BLaER1 treated with 17β-estradiol and CSF1 and Interleukin-3, amounts not matched to agents 10 nM and 100 nM (cell line): ENCODE results near the gene NGF.

Experiments
- H3K27ac ChIP-seq, 11 experiments: shearing (Covaris generic); formaldehyde crosslinking; 2 replicates each; pipeline ENCODE4 v1.8.1; 2022
- H3K27me3 ChIP-seq, 11 experiments: shearing (Covaris generic); formaldehyde crosslinking; 2 replicates each; pipeline ENCODE4 v1.8.1; 2022
- H3K36me3 ChIP-seq, 11 experiments: shearing (Covaris generic); formaldehyde crosslinking; 2 replicates each; pipeline ENCODE4 v1.8.1; 2022
- H3K4me1 ChIP-seq, 10 experiments: shearing (Covaris generic); formaldehyde crosslinking; 2 replicates each; pipeline ENCODE4 v1.8.1; 2022
- H3K4me2 ChIP-seq, 11 experiments: shearing (Covaris generic); formaldehyde crosslinking; 2 replicates each; pipeline ENCODE4 v1.8.1; 2022
- H3K4me3 ChIP-seq, 10 experiments: shearing (Covaris generic); formaldehyde crosslinking; 2 replicates each; pipeline ENCODE4 v1.8.1; 2022
- H3K9ac ChIP-seq, 11 experiments: shearing (Covaris generic); formaldehyde crosslinking; 2 replicates each; pipeline ENCODE4 v1.8.1; 2022
- H3K9me3 ChIP-seq, 11 experiments: shearing (Covaris generic); formaldehyde crosslinking; replicated peaks in 1 of 11; 2 replicates each; pipeline ENCODE4 v1.8.1; 2022
- H4K20me1 ChIP-seq, 11 experiments: shearing (Covaris generic); formaldehyde crosslinking; 2 replicates each; pipeline ENCODE4 v1.8.1; 2022
- Cebpa-rat ChIP-seq, 11 experiments: shearing (Covaris generic); IDR thresholded peaks; 2 replicates each; pipeline ENCODE4 v1.8.1; 2022

NGF gene

GRCh38 chr1:115241309-115241708 is 96.7 kb downstream of the NGF start:
- H3K4me1 ChIP-seq = no peaks in the 10 kb centered on the region; a peak in 1 of 20 replicates
- TF ChIP-seq Cebpa-rat (IDR thresholded peaks at IDR 0.05) = no peak
- H3K4me3 ChIP-seq = no peak overlapping the region
- H4K20me1 ChIP-seq = no peaks in the 10 kb centered on the region
- peaks cover 0 to 25% (median 10%) of the 10 kb centered on the region in 11 experiments; a peak in 13 of 22 replicates for H3K9me3 ChIP-seq
- H3K9ac ChIP-seq = no peak overlapping the region
- H3K27me3 ChIP-seq = no peaks in the 10 kb centered on the region
- H3K4me2 ChIP-seq = no peak overlapping the region
- H3K36me3 ChIP-seq = no peaks in the 10 kb centered on the region
- no peak overlapping the region for H3K27ac ChIP-seq

DNA sequence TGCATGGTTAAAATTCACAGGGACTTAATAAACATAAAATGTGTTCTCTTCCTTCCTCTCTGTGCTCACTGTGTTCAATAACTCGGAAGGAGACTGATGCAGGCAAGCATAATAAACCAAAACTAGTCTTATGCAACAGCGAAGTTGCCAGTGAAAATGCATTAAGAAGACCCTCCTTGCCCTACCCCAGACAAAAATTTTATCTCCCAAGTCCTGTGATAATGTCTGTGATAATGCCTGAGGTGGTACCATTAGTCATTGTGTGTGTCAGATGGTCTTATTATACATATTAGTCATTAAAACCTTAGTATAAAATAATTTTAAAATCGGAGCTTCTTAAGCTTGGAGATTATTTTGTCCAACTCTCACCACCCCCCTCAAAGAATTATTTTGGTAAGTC is 97.8 kb downstream of the NGF start:
- H3K27me3 ChIP-seq = no peaks in the 10 kb centered on the region
- no peaks in the 10 kb centered on the region for H3K36me3 ChIP-seq
- no peak for TF ChIP-seq Cebpa-rat (IDR thresholded peaks at IDR 0.05)
- peaks cover 0 to 19% (median 4%) of the 10 kb centered on the region in 11 experiments; a peak in 10 of 22 replicates for H3K9me3 ChIP-seq
- H3K4me2 ChIP-seq = no peak overlapping the region
- no peak overlapping the region for H3K9ac ChIP-seq
- H4K20me1 ChIP-seq = no peaks in the 10 kb centered on the region
- H3K27ac ChIP-seq = no peak overlapping the region
- H3K4me3 ChIP-seq = no peak overlapping the region
- H3K4me1 ChIP-seq = no peaks in the 10 kb centered on the region; a peak in 1 of 20 replicates

- H3K4me1 ChIP-seq = no peaks in the 10 kb centered on the region; a peak in 1 of 20 replicates
- H3K9ac ChIP-seq = no peak overlapping the region
- H3K4me3 ChIP-seq = no peak overlapping the region
- no peaks in the 10 kb centered on the region for H3K27me3 ChIP-seq
- H3K36me3 ChIP-seq = no peaks in the 10 kb centered on the region
- no peak for TF ChIP-seq Cebpa-rat (IDR thresholded peaks at IDR 0.05)
- H4K20me1 ChIP-seq = no peaks in the 10 kb centered on the region
- no peak overlapping the region for H3K4me2 ChIP-seq
- no peak overlapping the region for H3K27ac ChIP-seq
- H3K9me3 ChIP-seq = peaks cover 0 to 14% (median 0%) of the 10 kb centered on the region in 11 experiments; a peak in 6 of 22 replicates
Observed at GRCh38 chr1:115239426-115239825, 98.6 kb downstream of the NGF start.

DNA sequence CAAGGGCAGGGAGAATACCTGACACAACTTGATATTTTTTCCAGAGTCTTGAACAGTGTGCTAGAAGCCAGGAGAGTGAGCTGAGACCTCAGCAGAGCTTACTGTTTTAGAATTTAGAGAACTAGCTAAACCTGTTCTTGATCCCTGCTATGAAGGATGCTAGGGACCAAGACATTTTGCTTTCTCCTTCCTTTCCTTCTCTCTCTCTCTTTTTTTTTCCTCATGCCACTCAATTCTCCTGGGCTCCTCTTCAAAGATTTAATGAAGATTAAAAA is 99.0 kb downstream of the NGF start:
- no peak for TF ChIP-seq Cebpa-rat (IDR thresholded peaks at IDR 0.05)
- Histone ChIP-seq H3K9me3 (peaks cover 0 to 14% (median 0%) of the 10 kb centered on the region in 11 experiments; a peak in 5 of 22 replicates), H3K4me1 (no peaks in the 10 kb centered on the region; a peak in 1 of 20 replicates), H3K27me3 (no peaks in the 10 kb centered on the region), H3K4me3 (no peak overlapping the region), H3K27ac (no peak overlapping the region), H3K4me2 (no peak overlapping the region), H3K36me3 (no peaks in the 10 kb centered on the region), H3K9ac (no peak overlapping the region), H4K20me1 (no peaks in the 10 kb centered on the region)

DNA sequence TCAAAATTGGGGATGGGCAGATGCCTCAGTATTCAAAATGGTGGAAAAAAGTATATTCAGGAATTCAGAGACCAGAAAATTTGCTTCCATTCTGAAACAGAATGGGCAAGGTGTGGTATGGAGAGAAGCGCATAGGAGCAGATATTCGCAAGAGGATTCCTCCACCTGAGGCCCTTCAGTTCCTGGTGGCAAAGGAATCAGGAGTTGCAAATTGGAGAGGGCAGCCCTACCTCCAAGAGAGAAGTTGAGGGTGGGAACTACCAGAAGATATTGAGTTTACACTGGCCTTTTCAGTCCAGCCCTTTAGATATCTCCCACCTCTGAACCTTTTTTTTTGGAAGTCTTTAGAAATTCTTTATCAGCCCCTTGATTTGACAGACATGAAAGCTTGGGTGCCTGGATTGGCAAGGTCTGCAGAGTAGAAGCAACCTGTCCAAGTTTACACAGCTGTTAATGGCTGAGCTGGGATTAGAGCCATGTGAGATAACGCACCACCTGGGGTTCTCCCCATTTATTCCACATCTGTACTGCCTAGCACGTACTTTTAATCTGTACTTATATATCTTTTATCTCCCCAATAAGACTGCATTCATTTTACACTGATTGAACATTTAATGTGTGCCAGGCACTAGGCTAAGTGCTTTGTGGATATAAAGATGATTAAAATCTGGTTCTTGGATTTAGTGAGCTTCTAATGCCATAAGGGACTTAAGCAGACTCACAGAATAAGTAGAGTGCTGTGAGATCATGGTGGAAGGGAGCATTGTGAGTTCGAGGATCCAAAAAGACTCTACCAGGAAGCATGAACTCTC is 99.5 kb downstream of the NGF start:
- H3K27me3 ChIP-seq = no peaks in the 10 kb centered on the region
- no peak for TF ChIP-seq Cebpa-rat (IDR thresholded peaks at IDR 0.05)
- no peak overlapping the region for H3K9ac ChIP-seq
- H3K36me3 ChIP-seq = no peaks in the 10 kb centered on the region
- H3K27ac ChIP-seq = no peak overlapping the region
- no peak overlapping the region for H3K4me3 ChIP-seq
- no peaks in the 10 kb centered on the region; a peak in 1 of 20 replicates for H3K4me1 ChIP-seq
- H4K20me1 ChIP-seq = no peaks in the 10 kb centered on the region
- no peak overlapping the region for H3K4me2 ChIP-seq
- H3K9me3 ChIP-seq = peaks cover 0 to 11% (median 0%) of the 10 kb centered on the region in 11 experiments; a peak in 5 of 22 replicates

- no peak for TF ChIP-seq Cebpa-rat (IDR thresholded peaks at IDR 0.05)
- Histone ChIP-seq H3K27ac (no peak overlapping the region), H3K36me3 (no peaks in the 10 kb centered on the region)
Observed at GRCh38 chr1:115237507-115237906, 100.5 kb downstream of the NGF start.

GRCh38 chr1:115237023-115237422 is 101.0 kb downstream of the NGF start:
- H3K4me2 ChIP-seq = no peak overlapping the region
- no peak for TF ChIP-seq Cebpa-rat (IDR thresholded peaks at IDR 0.05)
- H3K4me1 ChIP-seq = no peaks in the 10 kb centered on the region; a peak in 2 of 20 replicates
- no peak overlapping the region for H3K27ac ChIP-seq
- no peak overlapping the region for H3K9ac ChIP-seq
- no peaks in the 10 kb centered on the region for H3K27me3 ChIP-seq
- no peaks in the 10 kb centered on the region for H3K36me3 ChIP-seq
- H3K4me3 ChIP-seq = no peak overlapping the region
- H3K9me3 ChIP-seq = peaks cover 0 to 11% (median 0%) of the 10 kb centered on the region in 11 experiments; a peak in 5 of 22 replicates
- no peaks in the 10 kb centered on the region for H4K20me1 ChIP-seq

More at GRCh38 chr1:115237507-115237906, 100.5 kb downstream of the NGF start:
- Histone ChIP-seq H3K4me1 (no peaks in the 10 kb centered on the region; a peak in 2 of 20 replicates), H3K9me3 (peaks cover 0 to 11% (median 0%) of the 10 kb centered on the region in 11 experiments; a peak in 5 of 22 replicates), H3K27me3 (no peaks in the 10 kb centered on the region), H4K20me1 (no peaks in the 10 kb centered on the region), H3K4me2 (no peak overlapping the region), H3K4me3 (no peak overlapping the region), H3K9ac (no peak overlapping the region)
